ENCODE measurements around the gene RIMBP2. TPM values are rescaled to one million over a fixed set of nuclear protein-coding genes. Genes with fewer than 3 reads are reported as not detected.
A peak's percentile ranks its signal among the peaks of the same experiment; 100 is the strongest.
"Not testable (repeated sequence)": the region's sequence is repeated elsewhere in the genome, so short reads cannot be mapped to it uniquely, and the experiment has no call there.

The RIMBP2 gene
- total RNA-seq, 1 donor from 2014 or later, result not detected

GRCh38 chr12:130658145-130658911 is 57.8 kb downstream of the RIMBP2 start:
- H3K27me3 Mint-ChIP-seq, result no peaks in the 10 kb centered on the region
- intact Hi-C loops (cut with micrococcal nuclease), result no loop called here

GRCh38 chr12:130656411-130656810 is 59.7 kb downstream of the RIMBP2 start:
- Mint-ChIP-seq H3K4me3 (no peak overlapping the region), H3K4me1 (no peaks in the 10 kb centered on the region), H3K27me3 (no peaks in the 10 kb centered on the region), H3K9me3 (peaks cover 6% of the 10 kb centered on the region), H3K36me3 (ENCODE audit: low read depth) (no peaks in the 10 kb centered on the region), H3K27ac (no peak overlapping the region)
- no peak for DNase-seq
- intact Hi-C loops (cut with micrococcal nuclease), result no loop called here

More at GRCh38 chr12:130658145-130658911, 57.8 kb downstream of the RIMBP2 start:
- H3K9me3 Mint-ChIP-seq, result peaks cover 6% of the 10 kb centered on the region
- no peaks in the 10 kb centered on the region for H3K36me3 Mint-ChIP-seq (ENCODE audit: low read depth)
- no peak overlapping the region for H3K4me3 Mint-ChIP-seq
- DNase-seq, result no peak
- H3K4me1 Mint-ChIP-seq, result no peaks in the 10 kb centered on the region
- H3K27ac Mint-ChIP-seq, result no peak overlapping the region

- Mint-ChIP-seq H3K4me3 (no peak overlapping the region), H3K27me3 (no peaks in the 10 kb centered on the region), H3K9me3 (peaks cover 6% of the 10 kb centered on the region), H3K36me3 (ENCODE audit: low read depth) (no peaks in the 10 kb centered on the region), H3K27ac (no peak overlapping the region), H3K4me1 (no peaks in the 10 kb centered on the region)
- intact Hi-C loops (cut with micrococcal nuclease), result no loop called here
- DNase-seq, result no peak
Observed at GRCh38 chr12:130655881-130656280, 60.2 kb downstream of the RIMBP2 start.

GRCh38 chr12:130655010-130655409 is 61.1 kb downstream of the RIMBP2 start:
- Mint-ChIP-seq H3K27ac (no peak overlapping the region), H3K36me3 (ENCODE audit: low read depth) (no peaks in the 10 kb centered on the region), H3K9me3 (peaks cover 6% of the 10 kb centered on the region), H3K27me3 (no peaks in the 10 kb centered on the region), H3K4me3 (no peak overlapping the region), H3K4me1 (no peaks in the 10 kb centered on the region)
- intact Hi-C loops (cut with micrococcal nuclease), result no loop called here
- no peak for DNase-seq

GRCh38 chr12:130651188-130651959 is 64.7 kb downstream of the RIMBP2 start:
- H3K36me3 Mint-ChIP-seq (ENCODE audit: low read depth), result no peaks in the 10 kb centered on the region
- H3K9me3 Mint-ChIP-seq, result peaks cover 6% of the 10 kb centered on the region
- no peak for DNase-seq
- no peaks in the 10 kb centered on the region for H3K4me1 Mint-ChIP-seq
- H3K4me3 Mint-ChIP-seq, result no peak overlapping the region
- H3K27me3 Mint-ChIP-seq, result no peaks in the 10 kb centered on the region
- intact Hi-C loops (cut with micrococcal nuclease), result no loop called here
- no peak overlapping the region for H3K27ac Mint-ChIP-seq

- Mint-ChIP-seq H3K27me3 (no peaks in the 10 kb centered on the region), H3K4me1 (no peaks in the 10 kb centered on the region), H3K27ac (peak overlapping the region; percentile 68), H3K9me3 (peaks cover 6% of the 10 kb centered on the region), H3K4me3 (no peak overlapping the region), H3K36me3 (ENCODE audit: low read depth) (no peaks in the 10 kb centered on the region)
- intact Hi-C loops (cut with micrococcal nuclease), result no loop called here
- no peak for DNase-seq
Observed at GRCh38 chr12:130650131-130650530, 66.0 kb downstream of the RIMBP2 start.

- intact Hi-C loops (cut with micrococcal nuclease), result no loop called here
- Mint-ChIP-seq H3K4me3 (no peak overlapping the region), H3K27ac (no peak overlapping the region), H3K9me3 (peaks cover 5% of the 10 kb centered on the region), H3K36me3 (ENCODE audit: low read depth) (no peaks in the 10 kb centered on the region), H3K27me3 (no peaks in the 10 kb centered on the region), H3K4me1 (no peaks in the 10 kb centered on the region)
- no peak for DNase-seq
Observed at GRCh38 chr12:130649101-130650045, 66.7 kb downstream of the RIMBP2 start.

GRCh38 chr12:130647814-130648213 is 68.3 kb downstream of the RIMBP2 start:
- Mint-ChIP-seq H3K4me3 (no peak overlapping the region), H3K36me3 (ENCODE audit: low read depth) (no peaks in the 10 kb centered on the region), H3K9me3 (no peaks in the 10 kb centered on the region), H3K27me3 (no peaks in the 10 kb centered on the region), H3K4me1 (no peaks in the 10 kb centered on the region), H3K27ac (no peak overlapping the region)
- no peak for DNase-seq
- intact Hi-C loops (cut with micrococcal nuclease), result no loop called here

GRCh38 chr12:130646716-130647370 is 69.3 kb downstream of the RIMBP2 start:
- DNase-seq, result no peak
- no peak overlapping the region for H3K4me3 Mint-ChIP-seq
- H3K4me1 Mint-ChIP-seq, result no peaks in the 10 kb centered on the region
- H3K36me3 Mint-ChIP-seq (ENCODE audit: low read depth), result no peaks in the 10 kb centered on the region
- no peaks in the 10 kb centered on the region for H3K27me3 Mint-ChIP-seq
- H3K9me3 Mint-ChIP-seq, result no peaks in the 10 kb centered on the region
- no peak overlapping the region for H3K27ac Mint-ChIP-seq
- intact Hi-C loops (cut with micrococcal nuclease), result no loop called here

- H3K27ac Mint-ChIP-seq; H3K9me3 Mint-ChIP-seq; DNase-seq; H3K27me3 Mint-ChIP-seq; H3K36me3 Mint-ChIP-seq (ENCODE audit: low read depth); H3K4me3 Mint-ChIP-seq; H3K4me1 Mint-ChIP-seq; intact Hi-C loops (cut with micrococcal nuclease): not testable (repeated sequence)
Observed at GRCh38 chr12:130646191-130646590, 69.9 kb downstream of the RIMBP2 start.

GRCh38 chr12:130645751-130646150 is 70.3 kb downstream of the RIMBP2 start:
- no peaks in the 10 kb centered on the region for H3K9me3 Mint-ChIP-seq
- H3K36me3 Mint-ChIP-seq (ENCODE audit: low read depth), result no peaks in the 10 kb centered on the region
- H3K27me3 Mint-ChIP-seq, result no peaks in the 10 kb centered on the region
- H3K4me1 Mint-ChIP-seq, result no peaks in the 10 kb centered on the region
- no peak overlapping the region for H3K27ac Mint-ChIP-seq
- intact Hi-C loops (cut with micrococcal nuclease), result no loop called here
- no peak overlapping the region for H3K4me3 Mint-ChIP-seq
- DNase-seq, result no peak

- H3K27me3 Mint-ChIP-seq, result no peaks in the 10 kb centered on the region
- intact Hi-C loops (cut with micrococcal nuclease), result no loop called here
- DNase-seq, result no peak
- no peak overlapping the region for H3K27ac Mint-ChIP-seq
- no peaks in the 10 kb centered on the region for H3K36me3 Mint-ChIP-seq (ENCODE audit: low read depth)
- H3K4me1 Mint-ChIP-seq, result no peaks in the 10 kb centered on the region
- H3K4me3 Mint-ChIP-seq, result no peak overlapping the region
- no peaks in the 10 kb centered on the region for H3K9me3 Mint-ChIP-seq
Observed at GRCh38 chr12:130644566-130644965, 71.5 kb downstream of the RIMBP2 start.

GRCh38 chr12:130644146-130644545 is 72.0 kb downstream of the RIMBP2 start:
- H3K9me3 Mint-ChIP-seq, result no peaks in the 10 kb centered on the region
- no peak for DNase-seq
- no peak overlapping the region for H3K27ac Mint-ChIP-seq

More at GRCh38 chr12:130644146-130644545, 72.0 kb downstream of the RIMBP2 start:
- Mint-ChIP-seq H3K4me3 (no peak overlapping the region), H3K36me3 (ENCODE audit: low read depth) (no peaks in the 10 kb centered on the region), H3K27me3 (no peaks in the 10 kb centered on the region), H3K4me1 (no peaks in the 10 kb centered on the region)
- intact Hi-C loops (cut with micrococcal nuclease), result no loop called here
